Measurements from ENCODE around the gene SLC39A11.

- TF ChIP-seq CTCF (conservative IDR thresholded peaks at IDR 0.05 in 1 of 2, IDR thresholded peaks at IDR 0.05 in 1 of 2; ENCODE audit: extremely low read depth in 1 of 2, insufficient read depth in 1 of 2, low read depth in 1 of 2, low read length in 2 of 2) (no peak), EZH2 (IDR thresholded peaks at IDR 0.05; ENCODE audit: borderline replicate concordance, low read length) (no peak)
These were observed 226.5 kb downstream of the SLC39A11 start for GRCh38 chr17:72865954-72866353.
